Neural cell (in vitro differentiated cells): ENCODE measurements around the gene SMR3B.

Experiments used
- EP300 ChIP-seq: fragments of 450-650 bp; conservative IDR thresholded peaks from 2 replicates; pipeline ENCODE4 v1.6.1; 2014; ENCODE audit warnings: antibody characterized with exemption, mild to moderate bottlenecking, moderate library complexity; ENCODE audit not compliant: poor library complexity, severe bottlenecking
- EZH2 ChIP-seq: fragments of 200-600, 300-800 bp; shearing (Covaris generic), sonication (generic); IDR thresholded peaks from 2 replicates; pipeline ENCODE4 v1.6.1; 2014; ENCODE audit warnings: antibody characterized with exemption, low read length, borderline replicate concordance, mild to moderate bottlenecking; ENCODE audit not compliant: insufficient read depth, poor library complexity, severe bottlenecking
- SMC3 ChIP-seq: fragments of 450-650 bp; conservative IDR thresholded peaks from 2 replicates; pipeline ENCODE4 v1.6.1; 2014; ENCODE audit warnings: antibody characterized with exemption, mild to moderate bottlenecking, moderate library complexity; ENCODE audit not compliant: poor library complexity
- TF ChIP-seq, protein P1 (sequence below): fragments of 450-650 bp; IDR thresholded peaks from 2 replicates; pipeline ENCODE4 v1.5.1; 2014; ENCODE audit warnings: antibody characterized with exemption, mild to moderate bottlenecking, moderate library complexity; ENCODE audit not compliant: poor library complexity, severe bottlenecking

DNA sequence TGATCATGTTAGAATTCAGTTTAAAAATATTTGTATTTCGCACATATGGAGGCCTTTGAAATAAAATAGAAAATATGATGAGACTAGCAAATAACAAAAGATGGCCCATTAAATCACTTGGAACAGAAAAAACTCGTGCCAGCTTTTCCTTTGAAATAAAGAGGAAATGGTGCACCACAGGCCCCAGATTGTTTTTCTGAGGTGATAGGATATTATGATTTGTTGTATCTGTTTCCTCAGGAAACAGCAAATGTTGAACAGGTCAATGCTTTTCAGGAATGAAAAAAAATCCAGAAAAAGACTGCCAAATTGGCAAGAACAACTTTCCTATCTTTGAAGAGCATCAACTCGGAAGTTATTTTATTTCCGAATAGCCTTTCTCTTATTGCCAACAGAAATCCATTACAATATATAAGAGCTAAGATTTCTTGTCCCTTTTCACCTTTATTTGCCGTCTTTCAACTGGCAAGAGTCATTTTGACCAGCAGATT, at the start of gene SMR3B:
- TF ChIP-seq, protein P1, sequence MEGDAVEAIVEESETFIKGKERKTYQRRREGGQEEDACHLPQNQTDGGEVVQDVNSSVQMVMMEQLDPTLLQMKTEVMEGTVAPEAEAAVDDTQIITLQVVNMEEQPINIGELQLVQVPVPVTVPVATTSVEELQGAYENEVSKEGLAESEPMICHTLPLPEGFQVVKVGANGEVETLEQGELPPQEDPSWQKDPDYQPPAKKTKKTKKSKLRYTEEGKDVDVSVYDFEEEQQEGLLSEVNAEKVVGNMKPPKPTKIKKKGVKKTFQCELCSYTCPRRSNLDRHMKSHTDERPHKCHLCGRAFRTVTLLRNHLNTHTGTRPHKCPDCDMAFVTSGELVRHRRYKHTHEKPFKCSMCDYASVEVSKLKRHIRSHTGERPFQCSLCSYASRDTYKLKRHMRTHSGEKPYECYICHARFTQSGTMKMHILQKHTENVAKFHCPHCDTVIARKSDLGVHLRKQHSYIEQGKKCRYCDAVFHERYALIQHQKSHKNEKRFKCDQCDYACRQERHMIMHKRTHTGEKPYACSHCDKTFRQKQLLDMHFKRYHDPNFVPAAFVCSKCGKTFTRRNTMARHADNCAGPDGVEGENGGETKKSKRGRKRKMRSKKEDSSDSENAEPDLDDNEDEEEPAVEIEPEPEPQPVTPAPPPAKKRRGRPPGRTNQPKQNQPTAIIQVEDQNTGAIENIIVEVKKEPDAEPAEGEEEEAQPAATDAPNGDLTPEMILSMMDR: no peak
- no peak for TF ChIP-seq EP300
- no peak for TF ChIP-seq SMC3
- no peak for TF ChIP-seq EZH2
